IMR-90 (cell line): ENCODE measurements around the gene ADAMTS14. TPM values are rescaled to one million over a fixed set of nuclear protein-coding genes. Genes with fewer than 3 reads are reported as not detected.

Experiments
- ATAC-seq: fragments of 200-7000 bp; cut with Tn5 transposase; 2 replicates; pipeline ENCODE4 v1.9.1; 2020; ENCODE audit warnings: low read depth, mild to moderate bottlenecking, moderate library complexity
- BruUV-seq: library from RNA; stranded (reverse); fragments of 400-500 nt; replicated peaks from 2 replicates; lab custom pipeline; 2021; lab: Mats Ljungman, UMichigan
- CTCF ChIA-PET: fragments of 300-600 bp; formaldehyde crosslinking; extraction: SDS; loops from one replicate; lab custom pipeline; 2021; ENCODE audit warnings: antibody characterized with exemption; lab: Yijun Ruan, JAX
- POLR2A ChIA-PET: fragments of 300-600 bp; sonication (Branson Sonifier 250); formaldehyde crosslinking; loops from one replicate; lab custom pipeline; 2022; ENCODE audit warnings: antibody characterized with exemption; ENCODE audit not compliant: unreplicated experiment; lab: Charles Lee
- DNase-seq: peaks from one replicate; pipeline ENCODE4 v3.0.0; 2013
- H2AFZ ChIP-seq: replicated peaks from 2 replicates; pipeline ENCODE3; 2013; ENCODE audit warnings: low read length, mild to moderate bottlenecking; ENCODE audit not compliant: poor library complexity
- H2AK5ac ChIP-seq: 2 replicates; pipeline ENCODE4 v1.6.1; 2013; ENCODE audit warnings: low read depth, low read length, inconsistent platforms
- H2AK9ac ChIP-seq: replicated peaks from 2 replicates; pipeline ENCODE3; 2013; ENCODE audit warnings: mild to moderate bottlenecking, low read depth, low read length, moderate library complexity; ENCODE audit not compliant: poor library complexity
- H2BK120ac ChIP-seq: 2 replicates; pipeline ENCODE4 v1.6.1; 2013; ENCODE audit warnings: low read depth, low read length, inconsistent platforms
- H2BK15ac ChIP-seq: 3 replicates; pipeline ENCODE4 v1.6.1; 2013; ENCODE audit warnings: low read depth, low read length, inconsistent platforms
- H2BK20ac ChIP-seq: 2 replicates; pipeline ENCODE4 v1.6.1; 2013; ENCODE audit warnings: low read depth, mild to moderate bottlenecking, inconsistent platforms, low read length, moderate library complexity
- H2BK5ac ChIP-seq: 2 replicates; pipeline ENCODE4 v1.6.1; 2013; ENCODE audit warnings: mild to moderate bottlenecking, low read depth, low read length, inconsistent platforms; ENCODE audit not compliant: poor library complexity, severe bottlenecking
- H3K14ac ChIP-seq: replicated peaks from 2 replicates; pipeline ENCODE4 v1.6.1; 2013; ENCODE audit warnings: low read depth, low read length, inconsistent platforms
- H3K18ac ChIP-seq: 2 replicates; pipeline ENCODE4 v1.6.1; 2013; ENCODE audit warnings: low read depth, low read length, control low read depth
- H3K23ac ChIP-seq: 2 replicates; pipeline ENCODE4 v1.6.1; 2013; ENCODE audit warnings: low read depth, low read length, inconsistent platforms
- H3K27ac ChIP-seq: 2 replicates; pipeline ENCODE4 v1.5.1; 2013; ENCODE audit warnings: mild to moderate bottlenecking, control low read depth, low read length; ENCODE audit not compliant: insufficient read depth
- H3K27me3 ChIP-seq: 2 replicates; pipeline ENCODE4 v1.6.1; 2013; ENCODE audit warnings: low read length; ENCODE audit not compliant: control insufficient read depth, insufficient read depth
- H3K36me3 ChIP-seq: 2 replicates; pipeline ENCODE4 v1.6.1; 2013; ENCODE audit warnings: low read length, mixed read lengths; ENCODE audit not compliant: control insufficient read depth, insufficient read depth
- H3K4ac ChIP-seq: 2 replicates; pipeline ENCODE4 v1.6.1; 2013; ENCODE audit warnings: low read depth, low read length, inconsistent platforms
- H3K4me1 ChIP-seq: 2 replicates; pipeline ENCODE4 v1.6.1; 2013; ENCODE audit warnings: low read length, mixed read lengths; ENCODE audit not compliant: control insufficient read depth, insufficient read depth
- H3K4me2 ChIP-seq: 2 replicates; pipeline ENCODE4 v1.6.1; 2013; ENCODE audit warnings: low read depth, mild to moderate bottlenecking, control low read depth, low read length, moderate library complexity
- H3K4me3 ChIP-seq: 2 replicates; pipeline ENCODE4 v1.5.1; 2013; ENCODE audit warnings: low read depth, mild to moderate bottlenecking, control low read depth, low read length, moderate library complexity; ENCODE audit not compliant: insufficient read depth
- H3K56ac ChIP-seq: 2 replicates; pipeline ENCODE4 v1.6.1; 2013; ENCODE audit warnings: low read length, inconsistent platforms; ENCODE audit not compliant: insufficient read depth; ENCODE audit errors: extremely low read depth
- H3K79me1 ChIP-seq, 2 experiments: 2 replicates each; pipeline ENCODE4 v1.6.1; 2013; ENCODE audit warnings: low read length in 2 of 2, inconsistent platforms in 1 of 2, low read depth in 1 of 2
- H3K9ac ChIP-seq: 2 replicates; pipeline ENCODE4 v1.6.1; 2013; ENCODE audit warnings: low read depth, low read length, control low read depth
- H3K9me1 ChIP-seq: 2 replicates; pipeline ENCODE4 v1.6.1; 2013; ENCODE audit warnings: low read length, inconsistent platforms; ENCODE audit not compliant: insufficient read depth
- H3K9me3 ChIP-seq: 2 replicates; pipeline ENCODE4 v1.6.1; 2013; ENCODE audit warnings: low read length; ENCODE audit not compliant: control insufficient read depth, insufficient read depth
- H4K20me1 ChIP-seq: 2 replicates; pipeline ENCODE4 v1.6.1; 2013; ENCODE audit warnings: low read length, inconsistent platforms; ENCODE audit not compliant: insufficient read depth
- H4K5ac ChIP-seq: 2 replicates; pipeline ENCODE4 v1.6.1; 2013; ENCODE audit warnings: mild to moderate bottlenecking, low read depth, low read length, control low read depth
- H4K8ac ChIP-seq, 2 experiments: 2 replicates each; pipeline ENCODE4 v1.6.1; 2013; ENCODE audit warnings: low read depth in 2 of 2, low read length in 2 of 2, control low read depth in 1 of 2, inconsistent platforms in 1 of 2
- H4K91ac ChIP-seq: 2 replicates; pipeline ENCODE4 v1.6.1; 2013; ENCODE audit warnings: low read depth, low read length, inconsistent platforms; ENCODE audit not compliant: insufficient read depth
- MXI1 ChIP-seq: IDR thresholded peaks from 2 replicates; pipeline ENCODE4 v1.6.1; 2012; ENCODE audit warnings: low read depth, mild to moderate bottlenecking, low read length, moderate library complexity, borderline replicate concordance
- POLR2A ChIP-seq: IDR thresholded peaks from 2 replicates; pipeline ENCODE4 v1.6.1; 2012; ENCODE audit warnings: mild to moderate bottlenecking, low read depth, low read length
- WGBS, 2 experiments: methylation state at CpG; one replicate each; pipeline versions ENCODE4 v1.1.5 to v1.1.7; 2013; ENCODE audit warnings: missing lambda C conversion rate in 2 of 2; ENCODE audit not compliant: insufficient read length in 1 of 2; ENCODE audit errors: extremely low coverage in 2 of 2; 5-methylcytosine and 5-hydroxymethylcytosine counted together
- dilution Hi-C: fragments of 300-500 bp; cut with HindIII; formaldehyde crosslinking; loops from one replicate; pipeline ENCODE4 v1.14.3; 2018; ENCODE audit warnings: low sequenced_read_pairs; ENCODE audit not compliant: unreplicated experiment
- in situ Hi-C: fragments of 300-500 bp; cut with MboI; formaldehyde crosslinking; loops from 3 replicates; pipeline ENCODE4 v1.14.3; 2019; ENCODE audit warnings: low sequenced_read_pairs, inconsistent platforms, mixed read lengths
- intact Hi-C: fragments of 100-400 bp; cut with micrococcal nuclease; formaldehyde crosslinking; loops from 2 replicates; pipeline ENCODE4 v1.10.0; 2022
- polyA plus RNA-seq, 3 experiments: library from polyadenylated mRNA; depleted of rRNA; stranded (reverse); fragments of >200 nt; gene quantifications; 2 replicates each; pipeline ENCODE4 v1.2.3, GENCODE V29; 2012; ENCODE audit warnings: low replicate concordance in 1 of 3
- total RNA-seq: library from RNA; depleted of rRNA; stranded (reverse); fragments of >200 nt; gene quantifications from 2 replicates; pipeline ENCODE4 v1.2.3, GENCODE V29; 2012

ADAMTS14 gene
- total and polyA plus RNA-seq, 2 of the 4 experiments (the other 2 are of a cell fraction), result under 0.01 to 0.31 TPM

GRCh38 chr10:70677016-70677415 lies 4.7 kb downstream of the ADAMTS14 start:
- Histone ChIP-seq H3K36me3 (no peaks in the 10 kb centered on the region), H3K27ac (no peak overlapping the region), H2AK9ac (no peak overlapping the region), H3K4me1 (peaks cover 7% of the 10 kb centered on the region; the same call in 1 of the 2 replicates), H3K9ac (no peak overlapping the region), H2BK120ac (no peak overlapping the region), H3K56ac (no peak overlapping the region), H3K4me2 (no peak overlapping the region), H2BK20ac (no peak overlapping the region), H3K4ac (no peak overlapping the region), H3K14ac (no peak overlapping the region), H3K23ac (no peak overlapping the region), H4K8ac (no peak overlapping the region), H4K91ac (no peak overlapping the region), H3K79me1 (no peaks in the 10 kb centered on the region), H3K9me3 (no peaks in the 10 kb centered on the region), H2BK5ac (no peak overlapping the region), H3K9me1 (peaks cover 4% of the 10 kb centered on the region; the same call in 1 of the 2 replicates), H2BK15ac (no peak overlapping the region), H3K18ac (no peak overlapping the region), H3K27me3 (peaks cover 7% of the 10 kb centered on the region), H2AK5ac (no peak overlapping the region), H2AFZ (no peak overlapping the region), H4K20me1 (no peaks in the 10 kb centered on the region; the same call in 1 of the 2 replicates), H3K4me3 (no peak overlapping the region), H4K5ac (no peak overlapping the region)
- dilution Hi-C loops (no loop called here), in situ Hi-C loops (no loop called here), intact Hi-C loops (no loop called here)
- CTCF ChIA-PET, result no interaction called here
- no peak for TF ChIP-seq POLR2A
- no peak for TF ChIP-seq MXI1
- DNase-seq (no peak), ATAC-seq (no peak)
- no TSS peak for BruUV-seq
- POLR2A ChIA-PET, result no interaction called here
- WGBS, 2 experiments, result no CpG with 5 or more reads among the region's 5 CpGs
